GM19240 (cell line): ENCODE measurements around the gene PNMA5.
"Not testable (repeated sequence)": the region's sequence is repeated elsewhere in the genome, so short reads cannot be mapped to it uniquely, and the experiment has no call there.

ENCODE experiments used
- DNase-seq: peaks from one replicate; pipeline ENCODE4 v3.0.0; 2011; ENCODE audit warnings: low spot score; ENCODE audit not compliant: insufficient read length

PNMA5 gene

DNA sequence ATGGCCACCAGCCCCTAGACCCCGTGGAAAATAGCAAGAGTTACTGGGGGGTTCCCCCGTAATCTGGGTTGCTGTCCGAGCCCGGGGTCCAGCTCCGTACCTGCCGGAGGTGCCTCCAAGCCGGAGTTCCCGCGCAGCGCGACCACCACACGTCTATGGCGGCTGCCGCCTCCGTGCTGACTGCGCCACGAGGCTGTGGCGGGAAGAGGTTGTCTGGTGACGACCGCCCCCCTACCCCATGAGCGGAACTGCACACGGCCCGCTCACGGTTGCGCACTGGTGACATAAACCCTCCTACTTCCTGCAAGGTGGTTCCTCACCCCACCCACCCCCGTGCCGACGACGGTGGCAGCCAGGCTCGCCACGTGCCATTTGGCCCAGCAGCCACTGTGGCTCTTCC lies at the start of gene PNMA5:
Gene PNMA5, minus strand, starts transcription at position 184 of the 400 bp plus-strand sequence. CDS start 2,518 bp downstream, outside the sequence.
- DNase-seq: no peak

DNA sequence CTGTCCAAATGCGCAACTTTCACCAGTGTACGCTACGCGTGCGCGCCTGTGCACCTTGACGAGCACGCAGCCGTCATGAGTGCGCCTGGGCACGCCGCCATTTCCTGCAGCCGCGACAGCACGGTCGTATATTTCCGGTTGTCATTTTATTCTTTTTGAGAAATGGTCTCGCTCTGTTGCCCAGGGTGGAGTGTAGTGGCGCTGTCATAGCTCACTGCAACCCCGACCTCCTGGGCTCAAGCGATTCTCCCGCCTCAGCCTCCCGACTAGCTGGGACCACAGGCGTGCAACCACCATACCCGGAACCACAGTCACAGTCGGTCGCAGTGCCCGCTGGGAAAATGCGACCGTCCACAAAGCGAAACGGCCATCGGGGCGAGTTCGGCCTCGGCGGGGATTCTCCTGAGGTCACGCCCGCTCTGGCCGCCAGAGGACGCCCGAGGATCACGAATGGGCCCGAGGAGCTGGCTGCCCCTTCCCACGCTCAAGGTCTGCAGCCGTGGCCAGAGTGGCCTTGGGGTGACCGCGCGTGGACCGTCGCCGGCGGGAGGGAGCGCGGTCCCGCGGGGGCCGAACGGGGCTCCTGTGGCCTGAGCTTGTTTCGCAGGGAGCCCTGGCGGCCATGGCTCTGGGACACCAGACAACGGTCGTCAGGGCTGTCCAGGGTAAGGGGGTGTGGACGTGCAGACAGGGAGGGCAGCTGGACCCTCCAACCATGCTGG lies 38.6 kb upstream of the PNMA5 start:
- peak; percentile 31 for DNase-seq

DNA sequence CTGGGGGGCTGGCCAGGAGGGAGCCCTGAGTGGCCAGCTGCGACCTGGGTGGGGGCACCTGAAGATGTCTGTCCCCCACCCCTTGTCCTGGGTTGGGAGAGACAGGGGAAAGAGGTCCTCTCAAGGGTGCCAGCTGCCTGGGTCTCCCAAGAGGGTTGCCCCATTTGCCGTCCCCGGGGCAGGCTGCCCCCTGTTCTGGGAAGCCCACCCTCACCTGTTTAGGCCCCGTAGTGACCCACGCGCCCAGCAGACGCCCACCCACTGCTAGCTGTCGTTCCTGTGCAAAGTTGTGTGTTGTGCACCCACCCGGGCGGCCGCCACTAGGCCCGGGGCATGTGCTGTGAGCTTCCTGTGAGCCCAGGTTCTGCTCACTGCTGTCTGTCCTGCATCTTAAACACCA lies 36.9 kb upstream of the PNMA5 start:
- no peak for DNase-seq

DNA sequence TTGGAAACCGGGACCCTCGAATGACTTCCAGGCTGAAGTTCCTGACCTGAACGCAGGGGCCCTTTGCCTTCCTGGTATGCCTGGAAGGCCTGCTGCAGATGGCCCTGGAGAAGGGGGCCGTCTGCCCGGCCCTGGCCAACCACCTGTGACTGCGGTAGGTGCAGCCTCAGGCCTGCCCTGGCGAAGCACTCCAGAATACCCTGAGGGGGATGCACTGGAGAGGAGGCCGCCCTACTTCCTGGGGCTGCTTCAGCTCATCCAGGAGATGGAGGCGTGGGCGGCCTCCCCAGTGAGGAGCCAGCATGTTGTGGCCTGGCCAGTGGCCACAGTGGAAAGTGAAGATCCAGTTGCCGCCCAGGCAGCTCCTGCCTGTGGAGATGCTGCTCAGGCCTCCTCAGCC lies 36.0 kb upstream of the PNMA5 start:
- DNase-seq: no peak

DNA sequence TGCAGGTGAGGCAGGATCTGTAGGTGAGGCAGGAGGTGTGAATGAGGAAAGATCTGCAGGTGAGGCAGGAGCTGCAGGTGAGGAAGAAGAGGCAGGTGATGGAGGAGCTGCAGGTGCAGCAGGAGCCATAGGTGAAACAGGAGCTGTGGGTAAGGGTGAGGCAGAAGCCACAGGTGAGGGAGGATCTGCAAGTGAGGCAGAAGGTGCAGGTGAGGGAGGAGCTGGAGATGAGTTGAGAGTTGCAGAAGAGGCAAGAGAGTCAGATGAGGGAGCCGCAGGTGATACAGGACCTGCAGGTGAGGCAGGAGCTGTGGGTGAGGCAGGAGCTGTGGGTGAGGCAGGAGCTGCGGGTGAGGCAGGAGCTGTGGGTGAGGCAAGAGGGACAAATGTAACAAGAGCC lies 35.2 kb upstream of the PNMA5 start:
- no peak for DNase-seq

DNA sequence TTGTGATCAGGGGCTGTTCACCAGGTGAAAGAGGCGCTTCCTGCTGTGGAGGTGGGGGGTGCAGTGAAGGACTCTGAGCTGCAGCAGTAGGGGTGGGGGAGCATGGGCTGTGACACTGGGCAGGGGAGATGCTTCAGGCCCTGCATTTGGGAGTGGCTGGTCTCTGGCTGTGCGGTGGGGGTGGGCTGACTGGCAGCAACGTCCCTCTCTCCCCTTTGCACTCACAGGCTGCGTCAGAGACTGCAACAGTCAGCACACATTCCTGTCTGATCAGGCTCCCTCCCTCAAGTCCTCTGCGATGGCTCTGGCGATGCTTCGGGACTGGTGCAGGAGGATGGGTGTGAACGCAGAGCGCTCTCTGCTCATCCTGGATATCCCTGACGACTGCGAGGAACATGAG lies 34.6 kb upstream of the PNMA5 start:
- not testable (repeated sequence) for DNase-seq

DNA sequence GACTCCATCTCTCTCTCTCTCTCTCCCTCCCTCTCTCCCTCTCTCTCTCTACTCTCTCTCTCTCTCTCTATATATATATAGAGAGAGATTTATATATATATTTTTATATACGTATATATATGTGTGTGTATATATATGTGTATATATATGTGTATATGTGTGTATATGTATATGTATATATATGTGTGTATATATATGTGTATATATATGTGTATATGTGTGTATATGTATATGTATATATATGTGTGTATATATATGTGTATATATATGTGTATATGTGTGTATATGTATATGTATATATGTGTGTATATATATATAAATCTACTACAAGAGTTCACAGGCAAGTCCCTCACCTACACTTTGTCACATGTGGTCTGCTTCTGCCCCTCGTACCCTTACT lies 32.6 kb upstream of the PNMA5 start:
- not testable (repeated sequence) for DNase-seq

DNA sequence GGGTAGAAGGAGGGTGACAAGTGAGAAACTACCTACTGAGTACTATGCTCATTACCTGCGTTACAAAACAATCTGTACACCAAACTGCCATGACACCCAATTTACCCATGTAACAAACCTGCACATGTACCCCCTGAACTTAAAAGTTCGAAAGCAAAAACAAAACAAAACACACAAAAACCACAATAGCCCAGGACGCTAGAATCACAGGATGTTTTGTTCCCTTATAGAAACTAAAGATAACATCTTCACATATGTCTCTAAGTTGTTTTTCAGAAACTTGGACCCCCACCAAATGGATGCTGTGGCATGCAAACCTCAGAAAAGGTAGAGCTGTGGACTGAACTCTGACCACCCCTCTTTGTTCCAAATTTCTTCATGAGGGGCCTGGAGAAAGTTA lies 25.2 kb upstream of the PNMA5 start:
- DNase-seq: no peak

DNA sequence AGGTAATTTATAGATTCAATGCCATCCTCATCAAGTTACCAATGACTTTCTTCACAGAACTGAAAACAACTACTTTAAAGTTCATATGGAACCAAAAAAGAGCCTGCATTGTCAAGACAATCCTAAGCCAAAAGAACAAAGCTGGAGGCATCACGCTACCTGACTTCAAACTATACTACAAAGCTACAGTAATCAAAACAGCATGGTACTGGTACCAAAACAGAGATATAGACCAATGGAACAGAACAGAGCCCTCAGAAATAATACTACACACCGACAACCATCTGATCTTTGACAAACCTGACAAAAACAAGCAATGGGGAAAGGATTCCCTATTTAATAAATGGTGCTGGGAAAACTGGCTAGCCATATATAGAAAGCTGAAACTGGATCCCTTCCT lies 23.3 kb upstream of the PNMA5 start:
- not testable (repeated sequence) for DNase-seq

DNA sequence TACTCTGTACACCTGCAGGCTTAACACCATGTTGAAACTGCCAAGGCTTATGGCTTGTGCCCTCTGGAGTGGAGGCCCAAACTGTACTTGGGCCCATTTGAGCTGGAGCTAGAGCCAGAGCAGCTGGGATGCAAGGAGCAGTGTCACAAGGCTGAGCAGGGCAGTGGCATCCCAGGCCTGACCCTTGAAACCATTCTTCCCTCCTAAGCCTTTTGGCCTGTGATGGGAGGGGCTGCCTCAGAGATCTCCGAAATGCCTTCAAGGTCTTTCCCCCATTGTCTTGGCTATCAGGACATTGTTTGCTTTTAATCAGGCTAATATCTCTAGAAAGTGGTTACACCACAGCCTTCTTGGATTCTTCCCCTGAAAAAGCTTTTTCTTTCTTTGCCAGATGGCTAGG lies 10.9 kb upstream of the PNMA5 start:
- no peak for DNase-seq

DNA sequence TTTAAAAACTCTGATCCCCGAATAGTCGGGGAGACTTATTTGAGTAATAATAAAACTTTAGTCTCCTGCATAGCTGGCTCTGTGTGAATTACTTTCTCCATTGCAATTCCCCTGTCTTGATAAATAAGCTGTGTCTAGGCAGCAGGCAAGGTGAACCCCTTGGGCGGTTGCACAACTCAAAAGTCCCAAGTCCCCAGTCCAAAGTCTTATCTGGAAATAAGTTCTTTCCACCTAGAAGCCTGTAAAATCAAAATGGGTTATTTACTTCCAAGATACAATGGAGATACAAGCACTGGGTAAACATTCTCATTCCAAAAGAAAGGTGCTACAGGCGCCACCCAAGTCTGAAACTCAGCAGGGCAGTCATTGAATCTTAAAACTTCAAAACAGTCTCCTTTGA lies 10.1 kb upstream of the PNMA5 start:
- no peak for DNase-seq

DNA sequence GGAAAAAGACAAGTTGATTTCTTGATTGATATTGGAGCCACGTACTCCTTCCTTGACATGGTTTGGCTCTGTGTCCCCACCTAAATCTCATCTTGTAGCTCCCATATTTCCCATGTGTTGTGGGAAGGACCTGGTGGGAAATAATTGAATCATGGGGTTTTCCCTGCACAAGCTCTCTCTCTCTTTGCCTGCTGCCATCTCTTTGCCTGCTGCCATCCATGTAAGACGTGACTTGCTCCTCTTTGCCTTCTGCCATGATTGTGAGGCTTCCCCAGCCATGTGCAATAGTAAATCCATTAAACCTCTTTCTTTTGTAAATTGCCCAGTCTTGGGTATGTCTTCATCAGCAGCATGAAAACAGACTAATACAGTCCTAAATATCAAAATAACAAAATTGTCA lies 8.3 kb upstream of the PNMA5 start:
- not testable (repeated sequence) for DNase-seq

DNA sequence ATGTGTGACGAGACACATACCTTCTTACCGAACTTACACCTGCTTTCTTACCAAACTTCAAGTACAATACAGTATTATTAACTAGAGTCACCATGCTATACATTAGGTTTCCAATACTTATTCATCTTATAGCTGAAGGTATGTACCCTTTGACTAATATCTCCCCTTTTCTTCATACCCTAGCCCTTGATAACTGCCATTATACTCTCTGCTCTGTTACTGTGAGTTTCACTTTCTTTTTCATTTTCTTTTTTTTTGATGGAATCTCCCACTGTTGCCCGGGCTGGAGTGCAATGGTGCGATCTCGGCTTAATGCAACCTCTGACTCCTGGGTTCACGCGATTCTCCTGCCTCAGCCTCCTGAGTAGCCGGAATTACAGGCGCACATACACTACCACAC lies 3.4 kb upstream of the PNMA5 start:
- DNase-seq: no peak

DNA sequence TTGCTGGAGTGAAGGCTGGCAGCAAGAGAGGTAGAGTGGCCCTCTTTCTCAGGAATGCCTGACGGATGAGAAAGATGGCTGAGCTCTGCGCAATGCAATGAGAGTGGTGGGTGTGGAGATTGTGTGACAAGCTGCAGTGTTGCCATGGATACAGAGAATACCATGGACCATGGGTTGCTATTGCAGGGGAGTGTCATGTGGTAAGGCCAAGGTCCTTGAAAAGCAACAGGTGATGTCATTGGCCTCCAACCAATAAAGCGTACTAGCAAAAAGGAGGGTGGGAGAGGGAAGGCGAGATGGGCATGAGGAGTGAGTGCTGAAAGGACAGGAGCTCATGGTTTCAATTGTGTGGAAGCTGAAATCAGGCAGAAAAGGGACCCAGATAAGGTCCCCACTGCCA lies 1.8 kb downstream of the PNMA5 start:
- no peak for DNase-seq

DNA sequence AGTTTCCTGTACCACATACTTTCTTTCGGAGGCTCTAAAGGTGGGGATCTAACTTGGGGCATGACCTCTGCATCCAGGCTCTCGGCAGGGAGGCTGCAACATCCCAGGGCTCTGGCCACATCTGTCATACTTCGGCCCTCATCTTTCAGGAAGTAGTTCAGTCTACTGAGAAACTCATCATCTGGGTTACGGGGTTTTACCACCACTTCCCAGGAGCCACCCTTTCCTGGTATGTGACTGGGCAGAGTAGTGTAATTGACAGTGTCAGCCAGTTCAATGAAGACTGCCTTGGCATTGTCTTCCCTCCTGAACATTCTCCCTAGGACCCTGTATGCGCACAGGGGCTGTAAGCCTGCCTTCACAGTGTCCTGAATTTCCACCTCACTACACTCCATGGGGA lies 2.8 kb downstream of the PNMA5 start:
- no peak for DNase-seq

DNA sequence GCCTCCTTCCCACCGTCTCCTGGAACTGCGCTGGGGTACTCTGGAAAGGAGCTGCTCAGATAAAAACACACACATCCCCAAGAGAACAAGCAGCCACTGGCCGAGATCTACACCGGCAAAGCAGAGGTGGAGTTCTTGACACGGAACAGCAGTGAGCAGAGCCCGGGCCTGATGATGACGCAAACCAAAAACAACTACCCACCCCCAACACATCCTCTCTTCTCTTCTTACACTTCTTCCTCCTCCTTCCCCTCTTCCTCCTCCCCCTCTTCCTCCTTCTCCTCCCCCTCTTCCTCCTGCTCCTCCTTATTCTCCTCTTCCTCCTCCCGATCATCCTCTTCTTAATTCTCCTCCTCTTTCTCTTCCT lies 4.6 kb downstream of the PNMA5 start:
- DNase-seq: no peak

DNA sequence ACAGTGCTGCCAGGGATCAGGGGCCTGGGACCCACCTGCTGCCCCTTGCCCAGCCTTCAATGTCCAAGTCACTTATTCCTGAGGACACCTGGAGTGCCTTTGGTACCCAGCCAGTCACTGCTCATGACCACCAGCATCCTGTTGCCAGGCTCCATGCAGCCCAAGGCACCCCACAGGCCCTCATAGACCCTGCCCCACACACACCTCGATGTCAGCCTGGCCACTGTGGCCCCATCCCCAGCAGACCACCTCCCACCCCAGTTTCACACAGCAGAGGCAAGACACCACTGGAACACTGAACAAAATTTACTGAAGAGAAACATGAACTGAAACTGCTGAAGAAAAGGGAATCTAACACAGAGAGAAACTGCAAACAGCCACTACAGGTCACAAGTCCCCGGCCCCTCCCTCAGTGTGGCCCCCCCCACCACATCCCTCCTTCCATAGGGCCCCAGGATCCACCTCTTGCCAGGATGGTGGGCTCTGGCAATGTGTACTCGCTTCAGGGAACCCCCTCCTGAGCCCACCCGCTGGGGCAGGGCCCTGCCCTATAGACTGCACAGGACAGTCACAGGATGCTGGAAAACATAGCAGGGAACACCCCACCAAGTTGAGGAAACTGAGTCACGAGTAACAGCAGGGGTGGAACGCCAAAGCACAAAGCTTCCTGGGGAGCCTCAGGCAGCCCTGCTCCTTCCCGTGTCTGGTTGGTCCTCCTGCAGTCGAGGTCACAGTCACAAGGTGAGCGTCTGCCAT lies 5.2 kb downstream of the PNMA5 start:
- DNase-seq: no peak

DNA sequence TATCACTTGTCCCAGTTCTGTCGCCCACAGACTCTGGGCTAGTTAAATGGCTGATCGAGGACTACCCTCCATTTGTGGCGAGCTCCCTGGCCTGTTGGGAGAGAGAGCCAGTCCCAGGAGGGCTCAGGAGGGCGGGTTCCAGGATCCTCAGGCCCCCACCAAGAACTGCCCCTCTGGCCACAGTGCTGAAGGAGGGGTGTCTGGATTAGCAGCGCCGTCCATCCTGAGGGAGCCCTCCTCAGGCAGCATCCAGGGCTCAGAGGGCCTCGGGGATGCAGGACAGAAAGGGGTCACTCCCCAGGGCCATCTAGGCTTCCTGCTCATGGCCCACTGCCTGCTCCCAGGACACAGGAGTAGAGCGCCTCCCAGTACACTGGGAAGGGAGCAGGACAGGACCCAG lies 6.1 kb downstream of the PNMA5 start:
- DNase-seq: no peak

DNA sequence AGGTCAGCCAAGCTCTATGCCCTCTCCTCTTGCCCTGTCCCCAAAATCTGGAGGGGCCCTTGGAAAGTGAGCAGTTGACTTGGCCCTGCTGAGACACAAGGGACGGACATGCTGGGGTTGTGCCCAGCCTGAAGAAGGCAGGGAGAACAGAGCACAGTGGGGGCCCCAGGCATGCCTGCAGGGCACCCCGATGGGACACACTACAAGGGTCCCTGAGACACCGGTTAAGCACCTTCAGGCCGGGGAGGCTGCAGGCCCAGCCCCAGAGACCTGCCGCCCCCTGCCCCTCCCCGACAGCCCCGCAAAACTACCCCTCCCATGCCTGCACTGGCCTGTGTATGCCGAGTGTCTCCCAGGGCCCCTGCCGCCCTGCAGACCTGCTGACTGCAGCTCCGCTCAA lies 6.8 kb downstream of the PNMA5 start:
- not testable (repeated sequence) for DNase-seq

DNA sequence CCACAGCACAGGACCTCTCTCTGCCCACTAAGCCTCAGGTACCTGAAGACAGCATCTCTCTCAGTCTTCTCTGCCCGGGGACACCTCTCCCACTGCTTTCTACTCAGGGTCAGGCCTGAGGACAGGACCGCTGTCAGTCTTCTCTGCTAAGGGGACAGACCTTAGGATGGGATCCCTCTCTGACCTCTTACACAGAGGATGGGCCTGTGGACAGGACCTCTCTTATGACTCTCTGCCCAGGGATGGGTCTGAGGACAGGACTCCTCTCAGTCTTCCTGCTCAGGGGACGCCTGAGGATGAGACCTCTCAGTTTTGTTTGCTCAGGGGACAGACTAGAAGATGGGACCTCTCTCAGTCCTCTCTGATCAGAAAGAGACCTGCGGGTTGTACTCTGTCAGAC lies 8.5 kb downstream of the PNMA5 start:
- DNase-seq: not testable (repeated sequence)

DNA sequence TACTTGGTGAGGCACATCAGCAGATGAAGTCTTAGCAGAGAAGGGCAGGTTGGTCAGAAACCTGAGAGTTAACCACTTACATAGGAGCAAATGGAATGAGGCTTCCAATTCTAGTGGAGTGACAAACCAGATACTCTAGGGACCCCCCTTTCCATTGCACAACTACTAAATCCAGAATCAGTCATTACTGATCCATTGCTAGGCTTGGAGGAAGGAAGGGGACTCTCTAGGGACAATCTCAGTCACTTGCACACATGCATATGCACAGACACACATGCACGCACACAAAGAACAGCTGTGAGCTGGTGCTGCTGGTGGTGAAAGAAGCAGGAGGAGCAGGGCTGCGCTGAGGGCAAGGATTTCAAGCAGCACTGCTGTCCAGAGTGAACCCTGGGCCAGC lies 25.7 kb downstream of the PNMA5 start:
- DNase-seq: no peak

DNA sequence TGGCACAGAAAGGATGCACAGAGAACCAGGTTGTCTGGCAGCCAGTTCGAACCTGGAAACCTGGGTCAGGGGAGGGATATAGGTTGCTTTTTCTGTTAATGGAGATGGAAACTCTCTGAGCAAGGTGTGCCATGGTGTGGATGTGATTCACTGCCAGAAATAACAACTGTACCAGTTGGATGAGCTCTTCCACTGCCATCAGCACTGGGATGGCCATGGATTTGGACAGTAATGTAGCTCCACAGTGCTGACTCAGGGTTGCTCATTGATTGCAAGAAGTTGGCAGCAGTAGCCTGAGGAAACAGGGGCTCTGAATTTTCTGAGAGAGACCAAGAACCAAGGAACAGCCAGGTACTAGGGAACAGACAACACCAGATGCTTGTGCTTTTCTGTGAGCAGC lies 33.8 kb downstream of the PNMA5 start:
- DNase-seq: no peak

DNA sequence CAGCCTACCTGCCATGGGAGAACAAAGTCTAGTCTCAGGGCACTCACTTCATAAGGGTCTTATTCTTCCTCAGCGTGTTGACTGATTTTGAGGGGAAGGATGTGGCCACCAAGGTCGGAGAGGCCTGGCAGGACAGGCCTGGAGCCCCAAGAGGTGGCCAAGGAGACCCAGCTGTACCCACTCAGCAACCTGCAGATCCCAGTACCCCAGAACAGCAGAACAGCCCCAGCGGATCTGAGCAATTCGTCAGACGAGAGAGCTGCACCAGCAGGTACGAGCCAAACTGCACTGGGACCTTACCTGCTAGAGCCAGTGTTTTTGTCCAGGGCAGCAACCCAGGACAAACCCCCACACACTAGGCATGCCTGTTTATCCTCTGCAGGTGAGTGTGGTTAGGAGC lies 34.3 kb downstream of the PNMA5 start:
- no peak for DNase-seq
